ENCODE results near the gene TFF2. TPM values are rescaled to one million over a fixed set of nuclear protein-coding genes. Genes with fewer than 3 reads are reported as not detected.

The TFF2 gene
- total and polyA plus RNA-seq, 2 of the 4 experiments (the other 2 are of a cell fraction): not detected

DNA sequence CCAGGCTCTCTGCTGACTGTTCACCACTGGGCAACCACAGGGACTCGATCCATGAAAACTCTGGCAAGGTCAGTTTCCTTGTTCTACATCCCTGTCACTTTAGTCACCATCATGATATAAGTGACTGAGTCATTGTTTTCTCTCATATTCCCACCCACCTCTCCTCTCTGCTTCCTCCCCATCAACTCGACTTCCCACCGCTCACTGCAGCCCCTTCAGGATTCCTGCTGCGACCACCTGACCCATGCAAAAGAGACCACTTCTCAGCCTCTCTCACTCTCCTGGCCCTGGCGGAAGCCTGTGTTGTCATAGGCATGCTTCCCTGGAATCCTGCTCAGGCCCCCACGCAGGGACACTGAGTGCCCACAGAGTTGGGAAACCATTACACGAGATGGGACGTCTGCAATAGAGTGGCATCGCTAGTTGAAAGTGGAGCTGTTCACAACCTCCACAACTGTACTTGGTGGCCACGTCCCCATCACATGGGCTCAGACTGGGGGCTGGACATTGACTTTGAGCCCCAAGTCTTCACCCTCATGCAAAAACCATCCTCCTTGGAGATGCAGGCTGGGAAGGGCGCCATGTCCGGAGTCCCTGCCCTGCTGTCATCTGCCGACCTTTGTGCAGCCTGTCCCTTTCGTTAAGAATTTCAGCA is 1.8 kb upstream of the TFF2 start:
- TF ChIP-seq MAZ (IDR thresholded peaks at IDR 0.05; ENCODE audit: borderline replicate concordance, low read depth, low read length) (no peak), NFE2L2 (IDR thresholded peaks at IDR 0.05; ENCODE audit: low read depth, low read length) (no peak), ELK1 (IDR thresholded peaks at IDR 0.05; ENCODE audit: borderline replicate concordance, low read depth, low read length) (no peak), FOS (IDR thresholded peaks at IDR 0.05; ENCODE audit: low read depth, low read length) (no peak), MAFK (IDR thresholded peaks at IDR 0.05; ENCODE audit: low read depth, low read length) (no peak), CHD1 (IDR thresholded peaks at IDR 0.05; ENCODE audit: low read depth, low read length) (no peak), MXI1 (IDR thresholded peaks at IDR 0.05; ENCODE audit: borderline replicate concordance, low read depth, low read length) (no peak), CEBPB (IDR thresholded peaks at IDR 0.05; ENCODE audit: low read depth, low read length) (no peak), SMC3 (IDR thresholded peaks at IDR 0.05; ENCODE audit: low read depth, low read length) (no peak), CTCF (conservative IDR thresholded peaks at IDR 0.05; ENCODE audit: low read depth, low read length) (no peak), POLR2A (IDR thresholded peaks at IDR 0.05; ENCODE audit: low read depth, low read length) (no peak), BHLHE40 (IDR thresholded peaks at IDR 0.05; ENCODE audit: low read depth, low read length) (no peak), RFX5 (IDR thresholded peaks at IDR 0.05; ENCODE audit: low read depth, low read length) (no peak), USF2 (IDR thresholded peaks at IDR 0.05; ENCODE audit: low read depth, low read length) (no peak), RAD21 (IDR thresholded peaks at IDR 0.05; ENCODE audit: low read length) (no peak), RCOR1 (IDR thresholded peaks at IDR 0.05; ENCODE audit: insufficient replicate concordance, low read length) (no peak)
- in situ Hi-C loops (cut with MboI; ENCODE audit: low sequenced_read_pairs) (no loop called here), intact Hi-C loops (cut with micrococcal nuclease) (no loop called here), dilution Hi-C loops (cut with HindIII; ENCODE audit: low sequenced_read_pairs, unreplicated experiment) (no loop called here)
- H2AK9ac ChIP-seq (replicated peaks; ENCODE audit: low read depth, low read length, poor library complexity): no peak overlapping the region
- no peak overlapping the region for H3K4me2 ChIP-seq (ENCODE audit: low read depth, low read length)
- H3K14ac ChIP-seq (replicated peaks; ENCODE audit: low read depth, low read length): no peak overlapping the region
- no peak overlapping the region for H2AFZ ChIP-seq (replicated peaks; ENCODE audit: low read length, poor library complexity)
- no peak for ATAC-seq (ENCODE audit: low read depth)
- no peak overlapping the region for H3K4ac ChIP-seq (ENCODE audit: low read depth, low read length)
- H2BK120ac ChIP-seq (ENCODE audit: low read depth, low read length): no peak overlapping the region
- H3K9ac ChIP-seq (ENCODE audit: low read depth, low read length): no peak overlapping the region
- H2BK5ac ChIP-seq (ENCODE audit: low read depth, low read length, poor library complexity, severe bottlenecking): no peak overlapping the region
- no peak overlapping the region for H4K8ac ChIP-seq (ENCODE audit: low read depth in 2 of 2, low read length in 2 of 2)
- no peak overlapping the region for H3K23ac ChIP-seq (ENCODE audit: low read depth, low read length)
- H3K27ac ChIP-seq (ENCODE audit: insufficient read depth, low read length): no peak overlapping the region
- H4K91ac ChIP-seq (ENCODE audit: insufficient read depth, low read depth, low read length): no peak overlapping the region
- H4K5ac ChIP-seq (ENCODE audit: low read depth, low read length): no peak overlapping the region
- H2BK15ac ChIP-seq (ENCODE audit: low read depth, low read length): no peak overlapping the region
- H2BK20ac ChIP-seq (ENCODE audit: low read depth, low read length): no peak overlapping the region
- H3K56ac ChIP-seq (ENCODE audit: extremely low read depth, insufficient read depth, low read length): no peak overlapping the region
- H3K9me1 ChIP-seq (ENCODE audit: insufficient read depth, low read length): no peaks in the 10 kb centered on the region
- no peaks in the 10 kb centered on the region for H3K4me1 ChIP-seq (ENCODE audit: control insufficient read depth, insufficient read depth, low read length)
- ChIA-PET POLR2A (ENCODE audit: unreplicated experiment) (no interaction called here), CTCF (no interaction called here)
- 54% methylated on average over 8 of the region's 14 CpGs; no CpG with 5 or more reads in 1 of the 2 experiments for WGBS, 2 experiments (ENCODE audit: extremely low coverage in 2 of 2, insufficient read length in 1 of 2)
- DNase-seq: no peak
- H3K79me1 ChIP-seq (ENCODE audit: low read depth in 1 of 2, low read length in 2 of 2): no peaks in the 10 kb centered on the region
- H2AK5ac ChIP-seq (ENCODE audit: low read depth, low read length): no peak overlapping the region
- H3K9me3 ChIP-seq (ENCODE audit: control insufficient read depth, insufficient read depth, low read length): no peaks in the 10 kb centered on the region; the same call in 1 of the 2 replicates
- no peak overlapping the region for H3K4me3 ChIP-seq (ENCODE audit: insufficient read depth, low read depth, low read length)
- no peak overlapping the region for H3K18ac ChIP-seq (ENCODE audit: low read depth, low read length)
- no peaks in the 10 kb centered on the region for H4K20me1 ChIP-seq (ENCODE audit: insufficient read depth, low read length)
- H3K27me3 ChIP-seq (ENCODE audit: control insufficient read depth, insufficient read depth, low read length): peaks cover 16% of the 10 kb centered on the region
- BruUV-seq (replicated peaks): no TSS peak
- H3K36me3 ChIP-seq (ENCODE audit: control insufficient read depth, insufficient read depth, low read length): no peaks in the 10 kb centered on the region
